HG03196 (cell line): ENCODE data around the gene DMRTB1.

Experiments
- ATAC-seq: cut with Tn5 transposase; IDR thresholded peaks from one replicate; pipeline ENCODE4 v1.9.1; 2021; ENCODE audit not compliant: unreplicated experiment

Gene DMRTB1

DNA sequence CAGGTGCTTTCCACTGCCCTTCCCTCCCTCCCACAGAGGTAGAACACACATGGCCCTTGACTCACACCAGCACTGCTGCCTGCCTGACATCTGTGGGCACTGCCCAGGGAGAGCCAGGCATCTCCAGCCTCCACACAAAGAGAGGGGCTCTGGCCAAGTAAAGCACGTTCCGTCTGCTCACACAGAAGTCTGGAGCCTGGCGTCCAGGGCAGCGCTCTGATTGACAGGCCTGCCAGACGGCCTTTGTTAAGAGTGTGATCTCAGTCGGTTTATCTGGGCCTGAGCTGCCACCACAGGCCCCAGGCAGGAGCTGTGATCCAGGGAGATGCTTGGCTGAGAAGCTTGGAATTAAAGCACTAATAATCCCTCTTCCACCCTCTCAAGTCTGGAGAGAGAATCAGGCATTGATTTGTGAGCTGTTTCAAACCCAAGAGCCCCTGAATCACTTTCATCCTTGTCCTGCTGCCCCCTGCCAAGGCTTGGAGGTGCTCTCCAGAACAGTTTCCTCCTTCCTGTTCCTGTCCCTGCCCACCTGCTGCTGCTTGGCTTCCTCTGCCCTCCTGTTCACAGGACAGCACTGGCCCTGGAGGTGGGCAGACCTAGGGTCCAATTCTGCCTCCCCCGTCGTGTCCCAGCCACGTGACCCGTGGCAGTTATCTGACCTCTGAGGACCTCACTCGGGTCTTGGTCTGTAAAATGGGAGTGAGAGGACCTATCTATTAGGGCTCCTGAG lies 3.7 kb downstream of the DMRTB1 start:
- no peak for ATAC-seq

DNA sequence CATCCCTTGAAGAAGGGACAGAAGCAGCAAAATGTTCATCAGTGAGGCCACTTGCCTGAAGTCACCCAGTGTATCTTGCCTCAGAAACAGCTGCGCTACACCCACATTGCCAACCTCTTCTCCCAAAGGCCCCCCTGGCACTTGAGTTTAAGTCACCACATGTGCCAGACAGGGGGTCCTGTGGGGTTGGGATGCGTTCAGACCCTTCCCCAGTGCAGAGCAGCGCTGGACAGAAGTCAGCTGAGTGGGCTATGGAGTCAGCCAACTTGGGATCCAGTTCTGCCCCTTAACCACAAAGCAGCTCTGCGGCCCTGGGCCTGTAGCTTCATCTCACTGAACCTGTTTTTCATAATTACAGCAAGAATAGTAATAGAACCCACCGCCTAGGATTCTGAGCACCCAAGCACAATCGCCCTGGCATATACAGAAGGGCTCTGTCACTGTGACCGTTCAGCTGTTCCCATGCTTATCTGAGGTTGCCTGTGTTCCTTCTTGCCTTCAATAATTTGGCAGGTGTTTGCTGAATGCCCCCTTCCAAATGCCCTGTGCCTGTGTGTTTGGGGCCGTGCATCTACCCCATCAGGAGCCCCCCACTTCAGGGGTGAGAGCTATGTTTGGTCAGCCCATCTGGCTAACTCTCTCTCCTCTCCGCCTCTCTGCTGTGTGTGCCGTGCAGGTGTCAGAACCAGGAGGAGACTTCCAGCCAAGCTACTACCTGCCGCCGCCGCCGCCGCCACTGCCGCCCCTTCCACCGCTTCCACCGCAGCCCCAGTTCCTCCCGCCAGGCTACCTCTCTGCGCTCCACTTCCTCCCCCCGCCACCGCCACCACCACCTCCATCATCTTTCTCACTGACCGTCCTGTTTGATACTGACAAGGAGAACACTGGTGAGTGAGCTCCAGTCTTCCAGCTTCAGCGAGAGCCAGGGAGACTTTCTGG lies 5.0 kb downstream of the DMRTB1 start:
- ATAC-seq = no peak

DNA sequence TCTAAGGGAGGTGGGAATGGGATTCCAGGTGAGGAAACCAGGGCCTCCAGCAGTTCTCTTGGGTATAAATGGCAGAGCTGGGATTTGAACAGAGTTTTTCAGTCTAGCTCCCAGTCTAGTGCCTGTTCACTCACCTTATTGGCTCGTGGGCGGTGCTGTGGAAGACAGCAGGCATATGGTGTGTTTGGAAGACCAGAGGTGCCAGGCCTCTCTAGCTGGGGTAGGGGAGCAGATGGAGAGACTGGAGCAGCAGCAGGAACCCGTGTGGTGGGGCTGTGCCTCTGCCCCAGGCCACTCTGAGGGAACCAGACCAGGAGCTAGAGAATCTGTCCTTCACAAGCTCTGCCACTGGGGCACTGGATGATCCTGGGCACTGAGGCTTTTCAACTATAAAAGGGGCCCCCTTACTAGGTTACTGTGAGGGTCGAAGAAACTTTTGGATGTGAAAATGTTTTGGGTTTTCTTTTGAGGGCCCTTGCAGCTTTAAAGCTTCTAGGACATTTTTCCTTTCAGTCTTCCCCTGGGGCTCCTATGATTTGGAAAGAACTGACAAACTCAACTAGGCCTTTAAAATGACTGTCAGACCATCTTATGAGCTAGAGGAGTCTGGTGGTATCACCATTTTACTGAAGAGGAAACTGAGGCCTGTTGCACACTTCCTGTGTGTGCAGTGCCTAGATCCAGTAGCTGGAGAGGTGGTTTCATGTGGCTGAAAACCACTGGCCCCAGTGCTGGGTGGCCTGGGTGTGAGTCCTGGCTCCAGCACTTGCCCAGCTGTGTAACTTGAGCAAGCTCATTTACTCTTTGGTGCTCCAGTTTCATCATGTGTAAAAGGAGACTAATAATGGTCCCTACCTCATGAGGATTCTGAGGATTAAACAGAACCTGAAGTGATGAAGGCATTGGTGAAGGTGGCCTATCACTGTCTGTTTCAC lies 6.1 kb downstream of the DMRTB1 start:
- ATAC-seq = no peak

DNA sequence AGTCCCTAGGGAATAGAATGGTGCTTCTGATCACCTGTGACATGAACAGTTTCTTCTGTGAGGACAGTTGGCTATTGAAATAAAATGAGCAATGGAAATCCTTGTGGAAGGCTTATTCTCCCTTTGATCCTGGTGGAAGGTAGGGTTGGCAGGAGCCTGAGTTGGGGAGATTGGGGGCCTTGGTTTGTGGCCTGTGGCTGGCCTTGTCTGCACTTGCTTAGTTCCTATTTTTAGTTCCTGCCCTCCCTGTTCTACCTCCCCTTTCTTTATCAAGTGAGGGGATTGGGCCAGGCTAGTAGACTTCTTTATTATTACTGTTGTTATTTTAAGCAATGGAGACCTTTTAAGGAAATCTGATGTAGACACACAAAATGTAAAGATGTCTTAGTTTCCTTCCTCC lies 8.2 kb downstream of the DMRTB1 start:
- ATAC-seq = no peak

DNA sequence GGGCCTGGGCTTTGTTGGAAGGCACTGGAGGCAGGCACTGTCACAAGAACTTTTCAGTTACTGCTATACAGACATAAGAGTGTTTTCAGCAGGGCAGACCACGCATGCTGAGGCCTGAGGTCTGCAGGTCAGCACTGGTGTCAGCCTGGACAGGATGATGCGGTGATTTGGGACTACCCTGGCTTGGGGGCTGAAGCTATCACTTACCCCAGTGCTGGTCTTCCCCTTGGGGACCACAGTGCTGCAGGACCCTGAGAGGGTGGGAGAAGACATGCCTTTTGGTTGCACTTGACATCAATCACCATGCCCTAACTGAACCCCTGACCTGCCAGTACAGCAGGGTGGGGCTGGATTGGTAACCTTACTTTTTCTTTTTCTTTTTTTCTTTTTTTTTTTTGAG lies 9.2 kb downstream of the DMRTB1 start:
- ATAC-seq = no peak

DNA sequence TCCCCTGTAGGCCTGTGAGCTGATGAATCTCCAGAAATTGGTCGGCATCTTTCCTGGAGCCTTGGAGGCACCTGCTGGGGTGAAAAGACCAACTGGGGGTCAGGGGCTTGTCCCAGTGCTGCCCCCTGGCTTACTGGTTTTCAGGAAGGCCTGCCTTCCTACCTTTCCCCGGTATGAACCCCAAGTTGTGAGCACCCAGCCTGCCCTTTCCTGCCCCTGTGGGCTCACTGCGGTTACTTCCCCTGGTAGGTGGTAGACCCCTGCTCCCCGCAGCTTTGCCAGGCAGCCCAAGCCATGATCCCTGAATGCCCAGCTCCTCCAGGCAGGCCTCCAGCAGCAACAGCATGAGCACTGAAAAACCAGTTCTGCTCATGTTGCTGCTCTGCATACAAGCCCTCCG lies 10.2 kb downstream of the DMRTB1 start:
- no peak for ATAC-seq

DNA sequence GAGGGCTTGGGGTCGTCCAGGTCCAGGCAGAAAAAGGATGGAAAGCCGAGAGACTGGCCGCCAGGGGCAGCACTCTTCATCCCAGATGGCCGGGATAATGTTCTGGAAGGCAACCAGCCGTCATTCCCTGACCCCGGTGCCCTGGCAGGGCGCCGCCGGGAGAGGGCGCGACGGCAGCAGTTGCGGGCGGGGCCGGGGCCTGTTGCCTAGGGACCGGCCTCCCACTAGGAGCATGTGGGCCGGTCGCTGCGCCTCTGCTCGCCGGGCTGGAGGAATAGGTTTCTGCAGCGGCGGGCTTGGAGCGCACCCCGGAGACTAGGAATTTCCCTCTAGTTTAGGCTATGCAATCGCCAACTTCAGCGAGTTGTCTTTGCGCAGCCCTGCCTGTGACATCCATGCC lies 11.0 kb downstream of the DMRTB1 start:
- ATAC-seq = no peak

DNA sequence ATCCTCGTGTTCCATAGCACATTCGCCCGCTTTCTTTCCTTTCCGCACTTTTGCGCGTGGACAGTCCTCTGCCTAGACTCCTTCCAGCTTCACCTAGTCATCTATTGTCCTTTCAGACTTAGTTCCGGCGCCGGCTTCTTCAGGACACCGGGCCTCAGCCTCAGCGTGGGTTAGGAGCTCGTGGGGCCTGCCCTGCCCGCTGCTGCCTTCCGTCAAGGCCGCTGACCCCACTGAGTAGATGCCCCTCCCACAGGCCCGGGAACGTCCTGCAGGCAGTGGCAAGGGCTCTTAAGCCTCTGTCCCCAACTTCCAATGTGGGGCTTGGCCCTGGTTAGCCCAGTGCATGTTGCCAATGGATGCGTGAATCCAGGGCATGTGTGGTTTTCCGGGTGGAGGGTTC lies 11.4 kb downstream of the DMRTB1 start:
- no peak for ATAC-seq

DNA sequence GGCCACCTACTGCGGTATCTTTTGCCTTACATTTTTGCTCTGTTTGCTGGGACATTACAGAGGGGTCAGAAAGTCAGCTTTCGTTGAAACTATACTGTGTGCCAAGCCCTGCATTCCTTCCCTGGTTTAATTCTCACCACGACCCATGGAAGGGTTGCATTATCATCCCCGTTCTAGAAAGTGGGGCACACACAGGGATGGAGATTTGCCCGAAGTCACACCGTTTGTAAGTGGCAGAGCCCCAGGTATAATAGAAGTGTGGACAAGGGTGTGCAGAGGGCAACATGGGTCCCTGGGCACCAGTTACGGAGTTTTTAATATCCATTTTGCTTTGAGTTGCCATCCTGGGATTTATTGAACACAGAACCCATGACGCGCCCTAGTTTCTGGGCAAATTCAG lies 11.8 kb downstream of the DMRTB1 start:
- ATAC-seq = no peak

DNA sequence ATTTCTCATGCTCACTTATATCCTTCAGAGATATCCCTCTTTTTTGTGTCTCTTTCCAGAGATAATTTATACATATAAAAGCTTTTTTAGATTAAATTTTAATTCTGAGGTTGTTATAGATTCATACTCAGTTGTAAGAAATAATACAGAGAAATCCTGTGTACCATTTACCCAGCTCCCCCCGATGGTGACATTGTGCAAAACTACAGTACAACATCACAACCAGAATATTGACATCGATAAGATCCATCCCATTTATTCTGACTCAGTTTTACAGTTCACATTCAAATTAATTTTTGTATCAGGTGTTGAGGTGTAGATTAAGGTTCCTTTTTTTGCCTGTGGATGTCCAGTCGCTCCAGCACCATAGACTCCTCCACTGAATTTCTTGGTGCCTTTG lies 14.3 kb downstream of the DMRTB1 start:
- ATAC-seq = no peak

DNA sequence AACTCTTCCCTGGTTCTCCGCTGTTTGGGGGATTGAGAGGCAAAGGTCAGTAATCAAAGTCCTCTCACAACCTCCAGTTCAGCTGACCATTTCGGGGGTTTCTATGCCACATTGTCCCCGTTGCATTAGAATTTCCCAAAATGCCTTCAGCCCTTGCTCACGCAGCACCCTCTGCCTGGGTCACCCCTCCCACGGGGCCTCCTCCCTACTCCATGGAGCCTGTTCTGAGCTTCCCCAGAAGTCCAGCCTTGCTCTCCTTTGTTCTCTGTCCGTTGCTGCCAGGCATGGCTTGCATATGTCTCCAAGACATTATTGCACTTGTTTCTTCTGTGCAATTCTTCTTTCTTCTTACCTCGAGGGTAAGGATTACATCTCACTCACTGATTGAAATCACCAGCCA lies 16.5 kb downstream of the DMRTB1 start:
- ATAC-seq = no peak

DNA sequence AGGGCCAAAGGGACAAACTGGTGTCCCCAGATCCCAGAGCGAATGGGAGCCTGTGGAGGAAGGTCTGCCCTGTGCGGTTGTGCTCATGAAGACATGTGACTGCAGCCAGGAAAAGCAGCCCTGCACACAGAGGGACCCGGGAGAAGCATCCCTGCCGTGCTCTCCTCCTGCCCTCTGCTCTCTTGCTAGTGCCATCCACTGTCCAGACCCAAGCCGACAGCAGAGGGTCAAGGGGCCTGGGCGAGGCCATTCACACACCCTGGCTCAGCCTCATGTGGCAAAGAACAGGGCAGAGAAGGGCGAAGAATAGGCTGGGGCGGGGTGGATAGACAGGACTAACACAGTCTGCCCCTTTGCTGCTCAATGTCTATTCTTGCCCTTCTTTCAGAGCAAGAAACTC lies 17.4 kb downstream of the DMRTB1 start:
- ATAC-seq = no peak

DNA sequence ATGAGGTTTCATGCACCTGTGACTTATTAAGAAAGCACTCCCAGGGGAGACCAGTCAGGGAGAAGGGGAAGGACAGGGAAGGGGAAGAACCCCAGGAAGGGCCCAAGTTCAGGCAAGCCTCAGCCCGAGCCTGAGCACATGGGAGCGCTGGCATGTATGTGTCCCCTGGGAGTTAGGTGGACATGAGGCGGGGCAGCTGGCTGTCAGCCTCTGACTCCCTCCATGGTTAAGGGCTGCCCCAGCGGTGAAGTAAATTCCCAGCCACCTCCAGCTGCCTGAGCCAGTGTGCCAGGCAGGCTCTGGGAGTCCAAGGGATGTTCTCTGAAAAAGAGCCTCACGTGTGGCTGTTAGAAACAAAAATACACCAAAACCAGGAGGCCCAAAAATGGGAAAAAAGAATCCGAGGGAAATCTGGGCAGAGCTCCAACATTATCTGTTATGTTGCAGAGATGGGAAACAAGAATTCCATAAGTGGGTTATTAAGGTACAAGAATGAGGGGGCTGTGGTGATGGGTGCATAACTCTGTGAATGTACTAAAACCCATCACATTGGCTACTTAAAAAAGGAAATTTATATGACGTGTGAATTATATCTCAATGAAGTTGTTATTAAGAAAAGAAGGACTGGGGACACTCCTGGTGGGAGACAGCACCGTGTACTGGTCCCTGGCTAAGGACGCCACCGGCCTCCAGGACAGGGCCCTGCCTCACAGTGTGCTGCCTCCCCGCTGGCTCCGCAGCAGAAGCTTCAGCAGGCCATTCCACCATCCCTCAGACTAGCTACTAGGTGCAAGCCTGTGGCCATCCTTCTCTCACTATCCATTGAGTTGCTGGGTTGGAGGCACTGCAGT lies 18.7 kb downstream of the DMRTB1 start:
- no peak for ATAC-seq

DNA sequence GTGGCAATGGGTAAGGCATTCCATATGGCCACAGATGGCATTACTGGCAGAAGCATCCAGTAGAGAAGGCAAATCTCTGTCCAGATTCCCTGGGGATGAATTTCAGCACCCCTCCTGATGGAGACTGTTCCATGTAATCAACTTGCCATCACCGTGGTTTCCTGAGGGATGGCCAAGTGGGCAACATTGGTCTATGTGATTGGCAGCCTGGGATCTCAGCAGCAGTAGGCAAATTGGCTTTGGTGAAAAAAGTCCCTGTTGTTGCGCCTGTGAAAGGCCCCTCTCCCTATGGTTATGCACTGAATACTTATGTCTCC lies 19.3 kb downstream of the DMRTB1 start:
- ATAC-seq = no peak

DNA sequence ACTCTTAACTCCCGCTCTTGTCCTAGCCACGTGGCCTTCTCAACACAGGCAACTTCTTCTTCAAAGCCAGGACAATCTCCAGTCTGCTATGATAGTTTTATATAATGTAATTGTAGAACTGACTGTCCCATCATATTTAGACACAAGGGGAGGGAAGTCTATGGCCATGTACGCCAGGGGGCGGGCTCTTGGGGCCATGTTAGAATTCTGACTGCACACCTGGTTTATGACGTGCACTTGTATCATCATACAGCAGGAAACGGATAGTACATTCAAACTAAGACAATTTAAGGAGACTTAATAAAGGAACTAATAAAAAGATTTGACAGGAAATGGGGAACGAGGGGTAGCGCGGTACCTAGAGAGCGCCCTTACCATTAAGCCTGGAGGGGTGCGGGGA lies 21.5 kb downstream of the DMRTB1 start:
- ATAC-seq = no peak

DNA sequence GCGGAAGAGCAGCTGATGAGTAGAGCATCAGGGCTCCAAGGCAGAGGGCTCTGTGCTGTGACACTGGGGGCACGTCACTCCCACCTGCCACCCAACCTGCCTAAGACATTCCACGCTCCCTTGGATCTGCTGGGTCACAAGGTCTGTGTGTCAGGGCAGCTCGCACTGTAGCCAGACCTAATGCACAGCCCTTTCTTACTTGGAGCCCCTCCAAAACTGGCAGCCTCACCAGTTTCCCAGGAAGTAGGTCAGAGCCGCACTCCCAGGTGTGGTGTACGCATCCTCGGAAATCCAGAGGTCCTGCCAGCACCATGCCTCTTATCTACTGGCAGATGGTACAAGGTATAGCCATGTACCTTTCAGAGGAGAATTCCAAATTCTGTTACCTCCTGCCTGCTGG lies 22.3 kb downstream of the DMRTB1 start:
- ATAC-seq = no peak

DNA sequence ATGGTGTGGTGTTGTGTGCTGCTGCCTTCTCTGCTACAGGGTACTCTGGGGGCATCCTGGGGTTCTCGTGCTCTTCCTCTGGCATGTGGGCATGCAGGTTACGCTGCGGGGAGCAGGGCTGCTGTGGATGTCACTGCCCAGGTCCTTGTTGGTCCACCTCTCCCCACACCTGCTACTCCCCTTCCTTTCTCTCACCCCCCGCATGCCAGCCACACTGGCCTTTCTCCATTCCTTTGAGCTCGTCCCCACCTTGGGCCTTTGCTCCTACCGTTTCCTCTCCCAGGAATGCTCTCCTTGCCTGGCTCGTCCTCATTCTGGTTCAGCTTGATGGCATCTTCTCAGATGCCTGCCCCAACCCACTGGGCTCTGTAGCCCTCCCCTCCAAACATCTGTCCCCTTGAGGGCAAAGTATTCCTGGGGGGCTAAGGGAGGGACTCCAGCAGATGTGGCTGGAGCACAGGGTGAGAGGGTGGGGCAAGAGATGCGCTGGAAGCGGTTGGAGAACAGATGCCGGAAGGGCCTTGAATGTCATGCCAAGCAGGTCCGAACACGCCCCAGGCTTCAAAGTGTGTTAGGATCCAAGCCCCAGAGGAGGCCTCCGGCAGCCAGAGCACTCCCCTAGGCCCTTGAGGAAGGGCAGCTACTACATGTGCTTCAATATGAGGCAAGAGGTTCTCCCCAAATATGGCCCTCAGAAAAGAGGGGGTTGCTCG lies 23.4 kb downstream of the DMRTB1 start:
- no peak for ATAC-seq

DNA sequence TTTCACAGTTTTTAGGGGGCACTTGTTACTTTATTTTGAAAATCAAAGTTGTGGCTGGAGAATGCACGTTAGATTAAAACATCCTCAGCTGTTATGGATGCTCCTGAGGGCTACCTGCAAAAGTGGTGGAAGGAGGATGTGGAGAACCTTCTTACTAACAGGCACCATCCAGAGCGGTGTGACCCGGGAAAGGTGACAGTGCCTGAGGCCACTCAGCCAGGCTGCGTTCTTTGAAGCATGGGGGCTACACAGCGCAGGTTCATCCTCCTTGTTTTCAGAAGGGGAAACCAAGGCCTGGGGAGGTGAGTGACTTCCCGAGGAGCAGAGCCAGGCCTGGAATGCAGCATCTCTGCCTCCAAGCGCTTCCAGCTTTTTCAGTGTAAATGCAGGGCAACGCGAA lies 24.0 kb downstream of the DMRTB1 start:
- no peak for ATAC-seq

DNA sequence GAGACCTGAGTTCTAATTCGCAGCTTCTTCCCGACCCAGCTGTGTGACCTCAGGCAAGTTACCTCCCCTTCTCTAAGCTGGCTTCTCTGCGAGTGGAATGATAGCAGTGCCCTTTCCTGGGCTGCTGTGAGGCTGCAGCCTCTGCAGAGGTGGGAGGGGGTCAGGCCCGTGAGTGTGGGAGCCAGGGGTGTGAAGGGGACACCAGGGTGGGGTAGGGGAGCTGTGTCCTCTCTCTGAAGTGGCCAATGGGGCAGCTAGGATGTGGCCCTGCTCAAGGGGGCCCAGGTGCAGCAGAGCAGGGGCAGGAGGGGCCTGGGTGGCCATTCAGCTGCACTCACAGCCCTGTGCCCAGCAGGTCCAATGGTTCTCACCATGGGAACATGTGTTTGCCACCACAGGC lies 24.5 kb downstream of the DMRTB1 start:
- ATAC-seq = no peak
